Activated T-helper 17 cell treated with anti-CD3 and anti-CD28 coated beads, Interleukin-2, amount 50 U/mL, for 72 hours (primary cell): ENCODE results near the gene PRICKLE2. TPM values are rescaled to one million over a fixed set of nuclear protein-coding genes. Genes with fewer than 3 reads are reported as not detected.

Source experiments
- ATAC-seq: fragments of 150-1000 bp; cut with Tn5 transposase; replicated peaks from 2 replicates; pipeline ENCODE4 v1.10.0; 2021; ENCODE audit warnings: mild to moderate bottlenecking, moderate library complexity
- H3K27ac Mint-ChIP-seq: one replicate; pipeline ENCODE4 v1.8.0; 2022; ENCODE audit warnings: mixed read lengths
- H3K27me3 Mint-ChIP-seq: one replicate; pipeline ENCODE4 v1.8.0; 2022; ENCODE audit warnings: mixed read lengths
- H3K36me3 Mint-ChIP-seq: one replicate; pipeline ENCODE4 v1.8.0; 2022; ENCODE audit warnings: low read depth, mild to moderate bottlenecking, mixed read lengths
- H3K4me1 Mint-ChIP-seq: one replicate; pipeline ENCODE4 v1.8.0; 2022; ENCODE audit warnings: mixed read lengths
- H3K4me3 Mint-ChIP-seq: one replicate; pipeline ENCODE4 v1.8.0; 2022; ENCODE audit warnings: mild to moderate bottlenecking, mixed read lengths
- H3K9me3 Mint-ChIP-seq: one replicate; pipeline ENCODE4 v1.8.0; 2022; ENCODE audit warnings: mixed read lengths
- total RNA-seq, 2 donors: library from RNA; stranded (reverse); gene quantifications; one replicate each; pipeline ENCODE4 v1.2.3, GENCODE V29; 2022

The PRICKLE2 gene
- total RNA-seq, 2 donors from 2014 or later = not detected

- Mint-ChIP-seq H3K4me3 (no peak overlapping the region), H3K36me3 (no peaks in the 10 kb centered on the region), H3K27me3 (peaks cover 35% of the 10 kb centered on the region), H3K4me1 (no peaks in the 10 kb centered on the region), H3K9me3 (no peaks in the 10 kb centered on the region), H3K27ac (no peak overlapping the region)
- ATAC-seq = no peak
These were observed 37.4 kb upstream of the PRICKLE2 start for GRCh38 chr3:64262574-64263114.

GRCh38 chr3:64260431-64260830 lies 35.2 kb upstream of the PRICKLE2 start:
- no peak overlapping the region for H3K4me3 Mint-ChIP-seq
- H3K9me3 Mint-ChIP-seq = no peaks in the 10 kb centered on the region
- no peak for ATAC-seq
- H3K27ac Mint-ChIP-seq = no peak overlapping the region
- H3K36me3 Mint-ChIP-seq = no peaks in the 10 kb centered on the region
- peaks cover 31% of the 10 kb centered on the region for H3K27me3 Mint-ChIP-seq
- H3K4me1 Mint-ChIP-seq = no peaks in the 10 kb centered on the region

- Mint-ChIP-seq H3K27ac (no peak overlapping the region), H3K9me3 (no peaks in the 10 kb centered on the region), H3K4me3 (no peak overlapping the region), H3K36me3 (no peaks in the 10 kb centered on the region), H3K4me1 (no peaks in the 10 kb centered on the region), H3K27me3 (peaks cover 24% of the 10 kb centered on the region)
- no peak for ATAC-seq
These were observed 34.4 kb upstream of the PRICKLE2 start for GRCh38 chr3:64259636-64260035.

DNA sequence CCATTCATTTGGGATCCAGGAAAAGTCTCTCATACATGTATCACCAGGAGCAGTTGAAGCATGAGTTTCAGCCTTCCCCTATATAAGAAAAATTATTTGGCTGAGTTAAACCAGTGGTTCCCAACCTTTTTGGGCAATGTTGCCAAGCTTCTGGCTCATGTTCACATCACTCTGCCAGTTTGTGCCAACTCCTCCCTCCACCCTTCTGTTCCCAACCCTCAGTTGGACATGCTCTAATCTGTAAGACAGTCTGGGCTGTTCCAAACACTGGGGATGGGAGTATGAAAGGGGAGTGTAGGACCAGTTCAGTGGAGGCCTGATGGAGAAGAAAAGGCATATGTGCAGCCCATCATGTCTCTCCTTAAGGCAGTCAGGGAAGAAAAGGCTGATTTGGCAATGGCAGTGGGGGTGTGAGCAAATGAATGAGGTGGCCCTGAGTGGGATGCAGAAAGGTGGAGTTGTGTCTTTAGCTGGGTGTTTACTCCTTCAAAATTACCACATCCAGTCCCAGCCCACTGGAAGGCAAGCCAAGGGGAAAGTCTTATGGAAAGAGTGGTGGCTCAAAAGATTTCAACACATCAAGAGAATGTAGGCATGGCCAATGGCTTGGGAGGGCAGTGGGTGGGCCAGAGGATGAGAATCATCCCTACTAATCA lies 32.0 kb upstream of the PRICKLE2 start:
- no peak for ATAC-seq

DNA sequence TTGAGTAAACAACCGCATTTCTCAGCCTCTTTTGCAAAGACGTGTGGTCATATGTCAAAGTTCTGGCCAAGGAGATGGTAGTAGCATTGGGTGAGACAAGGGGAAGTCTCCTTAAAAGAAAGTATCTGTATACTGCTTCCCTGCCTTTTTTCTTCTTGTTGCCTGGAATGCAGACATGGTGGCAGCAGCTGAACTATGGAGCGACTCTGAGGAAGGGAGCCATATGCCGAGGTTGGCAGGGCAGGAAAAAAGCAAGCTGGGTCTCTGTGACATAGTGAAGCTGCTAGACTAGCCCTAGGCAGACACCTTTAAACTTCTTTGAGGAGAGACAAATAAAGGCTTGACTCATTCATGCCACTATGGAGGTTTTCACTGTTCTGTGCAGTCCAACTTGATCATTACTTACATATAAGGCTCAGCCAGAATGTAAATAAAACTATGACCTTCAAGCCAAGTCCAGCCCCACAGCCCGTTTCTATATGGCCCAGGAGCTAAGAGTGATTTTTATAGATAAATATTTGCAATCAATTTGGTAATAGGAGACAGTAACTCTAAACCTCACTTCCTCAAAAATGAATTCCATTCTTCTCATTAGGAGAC lies 30.6 kb upstream of the PRICKLE2 start:
- H3K27me3 Mint-ChIP-seq = peaks cover 12% of the 10 kb centered on the region
- H3K4me3 Mint-ChIP-seq = no peak overlapping the region
- no peaks in the 10 kb centered on the region for H3K4me1 Mint-ChIP-seq
- H3K9me3 Mint-ChIP-seq = no peaks in the 10 kb centered on the region
- no peak for ATAC-seq
- no peaks in the 10 kb centered on the region for H3K36me3 Mint-ChIP-seq
- H3K27ac Mint-ChIP-seq = no peak overlapping the region

More for the DNA sequence above, 32.0 kb upstream of the PRICKLE2 start:
- no peak overlapping the region for H3K4me3 Mint-ChIP-seq
- peaks cover 18% of the 10 kb centered on the region for H3K27me3 Mint-ChIP-seq
- no peaks in the 10 kb centered on the region for H3K4me1 Mint-ChIP-seq
- no peaks in the 10 kb centered on the region for H3K9me3 Mint-ChIP-seq
- no peaks in the 10 kb centered on the region for H3K36me3 Mint-ChIP-seq
- H3K27ac Mint-ChIP-seq = no peak overlapping the region

DNA sequence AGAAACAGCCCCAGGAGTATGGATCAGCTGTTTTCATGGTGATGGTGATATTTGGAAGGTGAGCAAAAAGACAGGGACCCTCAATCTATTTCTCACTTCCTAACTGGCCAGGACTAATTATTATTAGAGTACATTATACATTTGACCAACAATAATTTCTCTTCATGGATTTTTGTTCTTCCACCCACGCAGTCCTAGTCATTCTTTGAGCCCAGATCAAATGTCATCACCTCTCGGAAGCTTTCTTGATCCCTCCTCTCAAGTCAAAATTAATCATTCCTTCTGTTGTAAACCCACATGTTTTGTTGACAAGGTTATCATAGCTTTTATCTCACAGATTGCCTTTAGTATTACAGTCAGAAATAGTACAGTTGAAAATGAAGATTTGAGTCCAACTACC lies 29.2 kb upstream of the PRICKLE2 start:
- Mint-ChIP-seq H3K4me3 (no peak overlapping the region), H3K27ac (no peak overlapping the region), H3K36me3 (no peaks in the 10 kb centered on the region), H3K27me3 (peaks cover 13% of the 10 kb centered on the region), H3K9me3 (no peaks in the 10 kb centered on the region), H3K4me1 (no peaks in the 10 kb centered on the region)
- ATAC-seq = no peak

- H3K36me3 Mint-ChIP-seq = no peaks in the 10 kb centered on the region
- no peak overlapping the region for H3K4me3 Mint-ChIP-seq
- H3K27ac Mint-ChIP-seq = no peak overlapping the region
- no peaks in the 10 kb centered on the region for H3K9me3 Mint-ChIP-seq
- no peaks in the 10 kb centered on the region for H3K4me1 Mint-ChIP-seq
- no peak for ATAC-seq
- peaks cover 11% of the 10 kb centered on the region for H3K27me3 Mint-ChIP-seq
These were observed 28.4 kb upstream of the PRICKLE2 start for GRCh38 chr3:64253689-64254088.

DNA sequence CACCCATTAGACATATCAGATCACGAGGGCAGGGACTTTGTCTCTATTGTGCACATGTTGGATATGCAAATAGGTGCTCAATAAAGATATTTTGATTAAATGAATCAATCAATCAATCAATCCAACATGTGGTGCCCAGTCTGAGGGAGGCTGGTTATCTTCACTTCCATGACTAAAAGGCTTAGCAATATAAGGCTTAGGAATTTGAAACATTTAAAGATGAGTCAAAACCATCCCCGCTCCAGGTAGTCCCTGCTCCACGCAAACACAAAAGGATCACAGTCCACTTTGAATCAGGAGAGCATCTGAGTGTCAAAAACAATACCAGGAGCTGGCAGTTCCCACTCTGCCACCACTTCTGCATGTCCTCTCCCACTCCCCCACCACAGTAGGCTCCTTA lies 25.8 kb upstream of the PRICKLE2 start:
- no peaks in the 10 kb centered on the region for H3K9me3 Mint-ChIP-seq
- no peaks in the 10 kb centered on the region for H3K36me3 Mint-ChIP-seq
- no peak for ATAC-seq
- no peak overlapping the region for H3K27ac Mint-ChIP-seq
- H3K4me1 Mint-ChIP-seq = no peaks in the 10 kb centered on the region
- peaks cover 12% of the 10 kb centered on the region for H3K27me3 Mint-ChIP-seq
- no peak overlapping the region for H3K4me3 Mint-ChIP-seq

- H3K4me3 Mint-ChIP-seq = no peak overlapping the region
- no peaks in the 10 kb centered on the region for H3K9me3 Mint-ChIP-seq
- H3K27me3 Mint-ChIP-seq = peaks cover 20% of the 10 kb centered on the region
- H3K27ac Mint-ChIP-seq = no peak overlapping the region
- no peaks in the 10 kb centered on the region for H3K4me1 Mint-ChIP-seq
- no peaks in the 10 kb centered on the region for H3K36me3 Mint-ChIP-seq
- ATAC-seq = no peak
These were observed 22.9 kb upstream of the PRICKLE2 start for GRCh38 chr3:64247991-64248646.

GRCh38 chr3:64244011-64244942 lies 19.0 kb upstream of the PRICKLE2 start:
- no peak overlapping the region for H3K4me3 Mint-ChIP-seq
- ATAC-seq = no peak
- H3K9me3 Mint-ChIP-seq = peaks cover 3% of the 10 kb centered on the region
- no peaks in the 10 kb centered on the region for H3K4me1 Mint-ChIP-seq
- H3K27ac Mint-ChIP-seq = no peak overlapping the region
- H3K36me3 Mint-ChIP-seq = no peaks in the 10 kb centered on the region
- H3K27me3 Mint-ChIP-seq = peaks cover 16% of the 10 kb centered on the region

DNA sequence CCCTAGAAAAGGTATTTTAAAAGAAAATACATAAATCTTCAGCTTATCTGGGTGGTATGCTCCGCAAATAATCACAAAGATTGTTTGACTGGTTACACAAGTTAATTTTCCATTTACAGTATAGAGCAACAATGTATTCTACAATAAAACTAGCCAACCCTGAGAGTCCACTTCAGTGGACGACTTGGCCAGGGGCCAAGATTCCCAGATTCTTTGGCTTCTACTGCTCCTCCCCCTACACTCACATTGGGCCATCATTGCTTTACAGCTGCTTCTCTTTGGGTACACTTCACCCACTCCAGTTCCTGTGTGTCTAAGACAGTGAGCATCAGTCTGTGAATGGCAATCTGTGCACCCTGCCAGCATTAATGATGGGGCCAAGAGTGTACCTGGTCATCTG lies 17.2 kb upstream of the PRICKLE2 start:
- H3K36me3 Mint-ChIP-seq = no peaks in the 10 kb centered on the region
- H3K4me1 Mint-ChIP-seq = no peaks in the 10 kb centered on the region
- no peak overlapping the region for H3K4me3 Mint-ChIP-seq
- ATAC-seq = no peak
- peaks cover 3% of the 10 kb centered on the region for H3K9me3 Mint-ChIP-seq
- H3K27ac Mint-ChIP-seq = no peak overlapping the region
- H3K27me3 Mint-ChIP-seq = peaks cover 13% of the 10 kb centered on the region

- H3K27ac Mint-ChIP-seq = no peak overlapping the region
- H3K4me3 Mint-ChIP-seq = no peak overlapping the region
- no peak for ATAC-seq
- peaks cover 3% of the 10 kb centered on the region for H3K9me3 Mint-ChIP-seq
- no peaks in the 10 kb centered on the region for H3K36me3 Mint-ChIP-seq
- H3K4me1 Mint-ChIP-seq = no peaks in the 10 kb centered on the region
- peaks cover 11% of the 10 kb centered on the region for H3K27me3 Mint-ChIP-seq
These were observed 15.7 kb upstream of the PRICKLE2 start for GRCh38 chr3:64240959-64241358.

DNA sequence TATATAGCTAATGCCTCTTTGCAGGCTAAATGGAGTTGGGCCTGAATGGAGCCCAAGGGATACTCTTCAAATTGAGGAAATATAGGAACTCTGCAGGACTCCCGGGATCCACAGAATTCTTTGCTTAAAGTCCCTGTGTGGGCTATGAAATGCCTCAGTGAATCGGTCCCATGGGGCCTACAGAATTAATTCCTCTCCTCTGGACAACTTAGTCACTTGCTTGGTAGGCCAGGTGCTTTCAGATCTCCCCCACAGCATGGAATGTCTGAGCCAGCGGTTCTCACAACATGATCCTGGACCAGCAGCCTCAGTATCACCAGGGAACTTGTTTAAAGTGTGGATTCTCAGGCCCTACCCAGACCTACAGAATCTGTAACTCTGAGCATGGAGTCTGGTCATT lies 15.1 kb upstream of the PRICKLE2 start:
- peaks cover 11% of the 10 kb centered on the region for H3K27me3 Mint-ChIP-seq
- ATAC-seq = no peak
- no peaks in the 10 kb centered on the region for H3K4me1 Mint-ChIP-seq
- no peak overlapping the region for H3K4me3 Mint-ChIP-seq
- H3K36me3 Mint-ChIP-seq = no peaks in the 10 kb centered on the region
- no peak overlapping the region for H3K27ac Mint-ChIP-seq
- peaks cover 3% of the 10 kb centered on the region for H3K9me3 Mint-ChIP-seq

DNA sequence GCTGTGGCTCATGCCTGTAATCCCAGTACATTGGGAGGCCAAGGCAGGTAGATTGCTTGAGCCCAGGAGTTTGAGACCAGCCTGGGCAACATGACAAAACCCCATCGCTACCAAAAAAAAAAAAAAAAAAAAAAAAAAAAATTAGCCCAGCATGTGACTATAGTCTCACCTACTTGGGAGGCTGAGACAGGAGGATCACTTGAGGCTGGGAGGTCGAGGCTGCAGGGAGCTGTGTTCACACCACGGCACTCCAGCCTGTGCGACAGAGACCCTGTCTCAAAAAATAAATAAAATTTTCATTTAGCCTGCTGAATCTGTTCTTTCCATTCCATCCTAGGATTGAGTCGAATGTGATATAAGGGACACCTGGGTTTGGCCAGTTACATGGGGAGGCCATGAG lies 14.6 kb upstream of the PRICKLE2 start:
- no peak for ATAC-seq
- Mint-ChIP-seq H3K27ac (no peak overlapping the region), H3K4me3 (no peak overlapping the region), H3K36me3 (no peaks in the 10 kb centered on the region), H3K9me3 (peaks cover 8% of the 10 kb centered on the region), H3K4me1 (no peaks in the 10 kb centered on the region), H3K27me3 (peaks cover 11% of the 10 kb centered on the region)
